C4-2B (cell line): ENCODE measurements around the gene TCERG1L.

Experiments
- H3K27ac ChIP-seq: fragments of 450-650 bp; 2 replicates; pipeline ENCODE4 v1.5.1; 2017
- ZFX ChIP-seq: fragments of 450-650 bp; IDR thresholded peaks from 2 replicates; pipeline ENCODE4 v1.6.1; 2017
- TF ChIP-seq, protein P1 (sequence below): fragments of 450-650 bp; conservative IDR thresholded peaks from 2 replicates; pipeline ENCODE4 v1.5.1; 2017; ENCODE audit warnings: mild to moderate bottlenecking

TCERG1L gene

DNA sequence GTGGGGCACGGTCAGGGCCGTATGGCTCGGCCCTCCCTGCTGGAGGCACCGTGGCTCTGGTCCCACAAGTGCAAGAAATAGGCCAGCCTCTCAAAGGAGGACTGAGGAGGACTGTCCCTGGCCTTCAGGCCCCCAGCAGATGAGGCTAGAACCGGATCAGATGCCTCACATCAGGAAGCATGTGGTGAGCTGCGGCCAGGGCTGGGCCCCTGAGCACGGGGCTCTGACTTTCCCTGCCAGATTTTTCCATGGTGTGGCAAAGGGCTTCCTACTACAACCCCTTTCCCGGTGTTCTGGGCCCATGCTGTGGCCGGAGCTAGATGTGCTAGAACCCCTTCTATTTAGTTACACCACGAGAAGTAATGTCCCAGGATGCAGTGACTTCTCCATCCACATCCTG, 100.4 kb downstream of the TCERG1L start:
- no peak overlapping the region for H3K27ac ChIP-seq
- no peak for TF ChIP-seq ZFX
- TF ChIP-seq, protein P1, sequence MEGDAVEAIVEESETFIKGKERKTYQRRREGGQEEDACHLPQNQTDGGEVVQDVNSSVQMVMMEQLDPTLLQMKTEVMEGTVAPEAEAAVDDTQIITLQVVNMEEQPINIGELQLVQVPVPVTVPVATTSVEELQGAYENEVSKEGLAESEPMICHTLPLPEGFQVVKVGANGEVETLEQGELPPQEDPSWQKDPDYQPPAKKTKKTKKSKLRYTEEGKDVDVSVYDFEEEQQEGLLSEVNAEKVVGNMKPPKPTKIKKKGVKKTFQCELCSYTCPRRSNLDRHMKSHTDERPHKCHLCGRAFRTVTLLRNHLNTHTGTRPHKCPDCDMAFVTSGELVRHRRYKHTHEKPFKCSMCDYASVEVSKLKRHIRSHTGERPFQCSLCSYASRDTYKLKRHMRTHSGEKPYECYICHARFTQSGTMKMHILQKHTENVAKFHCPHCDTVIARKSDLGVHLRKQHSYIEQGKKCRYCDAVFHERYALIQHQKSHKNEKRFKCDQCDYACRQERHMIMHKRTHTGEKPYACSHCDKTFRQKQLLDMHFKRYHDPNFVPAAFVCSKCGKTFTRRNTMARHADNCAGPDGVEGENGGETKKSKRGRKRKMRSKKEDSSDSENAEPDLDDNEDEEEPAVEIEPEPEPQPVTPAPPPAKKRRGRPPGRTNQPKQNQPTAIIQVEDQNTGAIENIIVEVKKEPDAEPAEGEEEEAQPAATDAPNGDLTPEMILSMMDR, result no peak

DNA sequence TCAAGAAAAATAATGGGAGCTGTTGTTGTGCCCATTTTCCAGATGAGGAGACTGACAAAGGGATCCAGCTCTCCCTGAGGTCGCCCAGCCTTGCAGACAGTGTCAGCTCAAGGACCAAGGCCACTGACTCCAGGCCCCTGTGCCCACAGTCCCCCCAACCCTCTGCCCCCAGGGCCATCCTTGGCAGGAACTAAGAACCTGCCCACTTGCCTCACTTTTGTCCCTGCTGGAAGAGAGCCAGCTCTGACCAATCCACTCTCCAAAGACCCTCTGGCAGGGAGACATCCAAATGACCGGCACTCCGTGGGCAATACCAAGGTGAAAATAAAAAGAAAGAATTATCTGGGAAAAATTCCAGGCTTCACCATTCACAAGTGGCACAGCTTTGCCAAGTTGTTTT, 101.3 kb downstream of the TCERG1L start:
- TF ChIP-seq ZFX, result no peak
- TF ChIP-seq, protein P1, result no peak
- no peak overlapping the region for H3K27ac ChIP-seq

DNA sequence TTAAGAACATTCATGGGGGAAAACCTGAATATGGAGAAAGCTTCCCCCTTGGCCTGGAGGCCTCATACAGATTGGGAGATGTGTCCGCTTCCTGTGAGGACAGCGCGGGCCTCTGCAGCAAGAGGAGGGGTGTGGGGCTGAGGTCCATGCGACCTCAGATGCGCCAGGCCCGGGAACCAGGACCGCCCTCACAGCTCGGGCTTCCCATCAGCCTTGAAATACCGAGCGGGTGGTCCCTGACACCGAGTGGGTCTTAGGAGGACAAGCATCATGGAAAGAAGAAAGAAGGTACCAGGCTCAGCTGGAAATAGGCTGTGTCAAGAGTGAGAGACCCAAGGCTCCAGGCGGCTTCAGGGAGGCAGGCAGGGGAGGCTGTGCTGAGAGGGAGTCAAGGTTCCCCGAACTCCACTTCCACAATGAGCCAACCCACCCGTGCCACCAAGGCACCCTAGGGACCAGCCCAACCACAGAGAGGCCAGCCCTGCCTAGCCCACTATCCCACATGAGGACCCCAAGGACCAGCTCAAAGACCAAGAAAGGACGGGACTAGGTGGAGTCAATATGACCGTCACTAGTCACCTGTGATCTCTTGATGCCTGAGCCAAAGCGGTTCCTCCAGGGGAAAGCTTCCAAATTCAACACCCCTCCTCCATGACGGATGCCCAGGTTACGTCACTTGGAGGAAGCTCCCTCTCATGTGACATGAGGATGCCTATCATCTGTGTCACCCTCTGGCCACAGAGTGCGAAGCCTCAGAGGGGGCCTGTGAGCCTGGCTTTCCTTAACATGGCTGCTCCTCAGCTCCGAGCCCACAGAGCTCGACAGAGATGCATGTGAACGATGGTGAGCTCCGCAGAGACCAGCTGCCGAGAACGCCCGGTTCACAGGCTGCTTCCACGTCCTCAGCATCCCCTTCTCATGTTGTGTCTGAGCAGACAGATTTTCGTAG, 103.7 kb downstream of the TCERG1L start:
- no peak overlapping the region for H3K27ac ChIP-seq
- no peak for TF ChIP-seq ZFX
- TF ChIP-seq, protein P1, result no peak

DNA sequence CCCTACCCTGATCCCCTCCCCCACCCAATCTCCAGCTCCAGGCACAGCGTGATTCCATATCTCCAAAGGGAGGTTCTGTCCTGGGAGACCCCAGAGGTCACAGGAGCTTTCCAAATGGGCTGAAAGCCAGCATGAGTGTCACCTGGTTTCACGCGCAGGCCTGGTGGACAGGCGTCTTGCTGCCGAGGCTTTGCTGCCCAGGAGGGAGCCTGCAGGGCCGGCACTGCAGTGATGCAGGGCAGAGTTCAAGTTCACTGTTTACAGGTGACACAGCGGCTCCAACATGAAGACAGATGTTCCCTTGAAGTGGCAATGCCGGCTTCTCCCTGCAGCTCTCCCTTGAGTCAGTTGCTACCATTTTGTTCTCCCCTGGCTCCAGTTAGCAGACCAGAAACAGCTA, 104.3 kb downstream of the TCERG1L start:
- no peak for TF ChIP-seq ZFX
- TF ChIP-seq, protein P1, result no peak
- H3K27ac ChIP-seq, result no peak overlapping the region

DNA sequence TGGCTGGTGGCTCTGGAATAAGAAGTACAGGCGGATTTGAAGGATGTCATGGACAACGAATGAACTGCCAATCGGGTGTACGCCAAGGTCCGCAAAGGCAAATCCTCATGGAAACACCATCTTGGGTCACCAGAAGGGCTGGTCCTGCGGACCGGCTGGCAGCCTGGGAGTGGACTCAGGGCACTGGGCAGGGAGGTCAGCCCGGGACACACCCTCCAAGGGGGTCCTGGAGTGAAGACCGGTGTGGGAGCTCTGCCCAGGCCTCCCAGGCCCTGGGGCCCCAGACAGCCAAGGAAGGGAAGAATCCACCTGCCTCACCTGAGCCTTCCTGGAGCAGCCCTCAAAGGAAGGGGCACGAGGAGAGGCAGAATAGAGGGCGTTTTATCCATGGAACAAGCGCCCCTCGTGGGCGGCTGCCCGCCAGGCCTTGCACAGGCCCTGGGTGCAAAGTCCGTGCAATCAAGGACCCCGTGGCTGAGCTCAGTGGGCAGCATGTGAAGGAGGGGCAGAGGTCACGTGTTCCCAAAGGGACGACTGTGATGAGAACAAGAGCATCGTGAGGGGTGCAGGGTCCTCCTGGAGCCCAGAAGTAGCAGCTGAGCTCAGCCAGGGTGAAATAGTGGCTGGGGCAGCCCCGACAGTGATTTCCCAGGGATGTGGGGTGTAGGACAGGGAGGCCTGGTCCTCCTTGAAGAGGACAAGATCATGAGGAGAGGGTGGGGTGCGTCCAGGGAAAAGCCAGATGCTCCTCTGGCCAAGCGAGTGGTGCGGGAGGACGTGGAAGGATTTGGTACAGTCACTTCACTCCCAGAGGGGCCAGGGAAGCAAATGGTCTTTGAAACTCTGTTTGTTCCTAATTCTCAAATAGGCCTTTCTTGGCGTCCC, 105.2 kb downstream of the TCERG1L start:
- H3K27ac ChIP-seq, result no peak overlapping the region
- TF ChIP-seq ZFX, result no peak
- TF ChIP-seq, protein P1, result no peak

DNA sequence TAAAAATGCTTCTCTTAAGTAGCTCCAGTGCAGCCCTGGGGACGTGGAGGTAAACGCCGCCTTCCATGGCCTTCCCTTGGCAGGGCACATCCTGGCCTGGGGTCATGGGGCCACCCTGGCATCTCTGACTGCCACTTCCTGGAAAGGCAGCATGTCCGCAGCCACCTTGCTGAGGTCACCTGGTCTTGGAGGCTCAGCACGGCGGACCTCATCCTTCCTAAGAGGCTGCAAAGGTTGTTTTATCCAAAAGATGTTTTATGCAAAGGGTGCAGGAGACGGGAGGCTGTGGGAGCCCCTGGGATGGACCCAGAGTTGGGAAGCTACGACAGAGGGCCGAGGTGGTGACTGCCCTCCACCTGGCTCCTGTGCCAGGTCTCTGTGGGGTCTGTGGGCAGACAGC, 106.0 kb downstream of the TCERG1L start:
- TF ChIP-seq, protein P1, result no peak
- TF ChIP-seq ZFX, result no peak
- no peak overlapping the region for H3K27ac ChIP-seq
